ENCODE measurements around the gene RGS19.
A peak's percentile ranks its signal among the peaks of the same experiment; 100 is the strongest.

The RGS19 gene

DNA sequence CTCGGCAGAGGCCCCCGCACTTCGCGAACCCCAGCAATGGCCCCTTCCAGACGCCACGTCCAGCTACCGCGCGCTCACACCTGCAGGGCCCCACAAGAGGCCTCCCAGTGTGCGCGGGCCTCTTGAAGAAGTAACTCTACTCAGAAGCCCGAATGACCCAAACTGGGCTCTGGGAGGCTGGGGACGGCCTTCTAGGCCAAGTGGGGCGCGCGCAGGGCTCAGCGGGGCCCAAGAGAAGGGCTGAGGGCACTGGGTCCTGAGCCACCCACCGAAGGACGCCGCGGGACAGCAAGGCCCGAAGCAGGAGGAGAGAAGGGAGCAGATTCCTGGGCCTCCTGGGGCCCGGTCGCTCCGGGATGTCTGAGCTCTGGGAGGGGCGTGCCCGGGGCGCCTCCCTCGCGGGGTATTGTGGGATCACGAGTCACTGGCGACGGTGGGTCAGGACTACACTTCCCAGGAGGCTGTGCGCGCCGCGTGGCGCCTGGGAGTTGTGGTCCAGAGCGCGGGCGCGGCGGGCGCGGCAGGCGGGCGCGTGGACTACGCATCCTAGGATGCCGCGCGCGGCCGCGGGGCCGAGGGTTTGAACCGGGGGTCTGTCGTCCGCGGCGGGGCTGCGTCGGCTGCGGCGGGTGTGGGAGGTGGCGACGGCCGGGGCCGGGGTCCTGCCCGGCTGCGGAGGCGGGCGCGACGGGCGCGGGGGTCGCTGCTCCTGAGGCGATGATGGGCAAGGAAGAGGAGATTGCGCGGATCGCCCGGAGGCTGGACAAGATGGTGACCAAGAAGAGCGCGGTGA is 16.5 kb downstream of the RGS19 start, which contains the start of gene TCEA2:
Gene TCEA2, plus strand, starts transcription at position 603 of the 793 bp plus-strand sequence. Its CDS starts 115 bp downstream, at position 718.
- peak; percentile 92 to 94 for DNase-seq

DNA sequence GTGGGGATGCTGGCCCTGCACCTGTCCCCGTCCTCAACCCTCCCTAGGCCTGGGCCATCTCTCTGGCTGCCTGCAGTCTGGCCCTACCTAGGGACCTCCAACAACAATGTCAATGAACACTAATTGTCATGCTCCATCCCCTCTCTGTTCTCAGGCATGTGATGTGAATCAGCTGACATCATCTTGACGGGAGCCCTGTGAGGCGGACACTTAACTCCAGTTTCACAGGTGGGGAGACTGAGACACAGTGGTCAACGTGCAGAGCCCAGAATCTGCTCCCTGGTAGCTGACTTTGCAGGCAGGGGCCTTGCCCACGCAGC is 17.1 kb downstream of the RGS19 start:
- DNase-seq, result no peak

DNA sequence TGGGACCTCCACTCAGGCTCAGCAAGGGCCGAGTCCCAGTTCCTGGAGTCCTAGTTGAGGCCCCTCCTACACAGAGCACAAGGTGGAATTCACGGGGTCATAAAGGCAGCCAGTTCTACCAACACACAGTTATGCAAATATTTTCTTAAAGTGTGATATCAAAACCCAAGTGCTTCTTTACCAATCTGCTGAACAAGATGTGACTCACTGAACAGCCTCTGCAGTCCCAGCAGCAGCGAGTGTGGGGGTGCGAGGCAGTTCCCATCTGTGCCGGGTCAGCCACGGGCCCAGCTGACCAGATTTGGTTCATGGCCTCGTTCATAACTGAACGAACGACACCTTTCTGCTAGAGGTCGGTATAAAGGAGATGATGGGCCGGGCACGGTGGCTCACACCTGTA is 20.8 kb downstream of the RGS19 start:
- DNase-seq, result no peak

DNA sequence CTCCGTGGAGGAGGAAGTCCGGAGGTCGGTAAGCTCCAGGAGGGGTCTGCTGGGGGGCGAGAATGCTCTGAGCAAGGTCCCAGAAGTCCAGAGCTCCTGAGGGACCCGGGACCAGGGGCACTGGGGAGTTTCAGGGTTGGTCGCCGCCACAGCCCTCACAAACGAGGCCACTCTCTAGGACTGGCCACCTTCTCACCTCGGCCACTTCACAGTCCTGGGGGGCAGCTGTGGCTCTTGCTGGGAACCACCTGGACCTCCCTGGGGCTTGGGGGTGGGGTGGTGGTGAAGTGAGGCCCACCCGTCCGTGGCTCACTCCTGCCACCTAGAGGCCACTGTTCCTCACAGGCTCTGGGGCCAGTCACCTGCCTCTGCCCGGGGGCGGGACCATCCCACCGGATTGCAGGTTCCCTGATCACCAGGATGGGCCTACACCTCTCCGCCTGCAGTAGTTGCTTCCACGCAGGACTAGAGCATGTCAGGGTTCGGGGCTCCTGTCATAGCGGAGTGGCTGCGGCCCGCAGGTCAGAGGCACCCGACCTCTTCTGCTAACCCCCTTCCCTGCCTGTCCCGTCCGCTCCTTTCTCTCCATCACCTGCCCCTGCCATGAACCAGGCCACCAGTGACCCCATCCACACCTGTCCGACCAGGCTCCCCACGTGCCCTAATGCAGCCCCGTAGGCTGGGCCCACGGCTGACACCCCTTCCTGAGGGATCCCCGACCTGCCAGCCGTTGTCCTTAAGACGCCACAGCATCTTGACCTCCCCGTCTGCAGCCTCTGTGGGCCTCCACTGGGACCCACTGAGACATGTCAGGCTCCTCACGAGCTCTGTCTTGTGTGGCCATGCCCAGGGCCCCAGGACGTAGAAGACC is 21.5 kb downstream of the RGS19 start:
- peak; percentile 77 to 81 for DNase-seq

DNA sequence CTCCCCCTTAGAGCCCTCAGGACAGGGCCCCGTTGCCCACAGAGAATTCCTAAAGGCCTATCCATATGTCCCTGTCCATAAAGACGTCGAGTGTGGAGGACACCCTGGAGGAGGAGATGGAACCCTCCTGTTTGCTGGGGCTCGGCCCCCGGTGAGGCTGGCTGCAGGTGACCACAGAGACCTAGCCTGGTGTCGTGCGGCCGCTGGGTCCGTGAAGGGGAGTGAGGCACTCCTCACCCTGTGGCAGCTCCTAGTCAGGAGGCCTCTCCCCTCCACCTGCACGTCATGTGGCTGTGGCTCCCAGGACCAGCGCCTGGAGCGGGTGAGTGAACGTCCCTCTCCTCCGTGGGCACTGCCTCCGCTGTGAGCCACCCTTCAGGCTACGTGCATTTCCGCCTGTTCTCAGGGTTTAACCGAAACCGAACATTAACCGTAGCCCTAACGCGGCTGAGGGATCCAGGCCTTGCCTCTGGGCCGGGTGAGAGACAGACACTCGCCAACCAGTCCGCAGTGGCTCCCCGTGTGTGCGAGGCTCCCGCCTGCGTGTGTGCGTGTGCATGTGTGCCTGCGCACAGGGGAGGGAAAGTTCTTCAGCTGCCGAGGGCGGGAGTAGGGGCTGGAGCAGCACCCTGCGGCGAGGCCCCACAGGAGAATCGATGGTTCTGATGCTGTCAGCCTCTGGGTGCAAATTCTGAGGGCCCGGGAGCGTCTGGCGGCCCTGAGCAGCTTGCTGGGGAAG is 22.3 kb downstream of the RGS19 start:
- DNase-seq, result no peak

DNA sequence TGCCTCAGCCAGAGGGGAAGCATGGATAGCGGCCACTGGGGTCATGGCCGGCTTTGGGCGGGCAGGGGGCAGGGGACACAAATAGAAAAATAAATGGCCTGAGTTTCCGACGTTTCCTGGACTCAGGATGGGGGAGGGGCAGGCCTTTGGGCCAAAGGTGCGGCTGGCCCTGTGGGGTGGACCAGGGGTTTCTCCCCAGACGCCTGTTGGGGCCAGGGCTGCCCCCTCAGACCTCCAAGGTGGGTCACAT is 22.8 kb downstream of the RGS19 start:
- DNase-seq, result no peak

DNA sequence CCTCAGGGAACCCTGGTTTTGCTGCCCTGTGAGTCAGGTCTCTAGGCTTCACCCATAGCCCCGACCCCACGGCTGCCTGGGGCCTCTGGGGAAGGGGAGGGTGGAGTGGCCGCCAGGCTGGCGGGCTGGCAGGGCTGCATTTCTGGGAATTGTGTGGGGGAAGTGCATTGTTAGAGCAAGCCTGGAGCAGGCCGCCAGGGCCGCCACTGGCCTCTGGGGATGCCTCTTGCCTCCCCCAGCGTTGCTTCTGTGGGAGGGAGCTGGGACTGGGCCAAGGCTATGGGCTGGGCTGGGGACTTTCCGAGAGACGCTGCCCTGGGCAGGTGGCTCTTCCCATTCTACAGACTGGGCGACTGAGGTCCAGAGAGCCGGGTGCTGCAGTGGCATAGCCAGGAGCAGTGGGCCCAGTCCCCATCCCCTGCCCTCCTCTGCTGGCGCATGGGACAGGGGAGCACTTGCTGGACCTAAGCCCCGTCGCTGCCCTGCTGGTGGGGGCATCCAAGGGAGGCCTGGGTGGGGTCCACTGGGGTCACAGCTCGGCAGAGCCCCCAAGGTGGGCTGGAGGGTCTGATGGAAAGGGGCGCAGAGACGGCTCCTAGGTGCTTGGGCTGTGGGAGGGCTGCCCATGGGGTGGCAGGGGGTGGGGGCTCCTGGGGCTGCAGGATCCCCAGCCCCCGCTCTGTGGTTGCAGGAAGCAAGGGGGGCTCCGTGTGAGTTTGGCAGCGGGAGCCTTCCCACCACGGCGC is 23.3 kb downstream of the RGS19 start:
- DNase-seq, result no peak

DNA sequence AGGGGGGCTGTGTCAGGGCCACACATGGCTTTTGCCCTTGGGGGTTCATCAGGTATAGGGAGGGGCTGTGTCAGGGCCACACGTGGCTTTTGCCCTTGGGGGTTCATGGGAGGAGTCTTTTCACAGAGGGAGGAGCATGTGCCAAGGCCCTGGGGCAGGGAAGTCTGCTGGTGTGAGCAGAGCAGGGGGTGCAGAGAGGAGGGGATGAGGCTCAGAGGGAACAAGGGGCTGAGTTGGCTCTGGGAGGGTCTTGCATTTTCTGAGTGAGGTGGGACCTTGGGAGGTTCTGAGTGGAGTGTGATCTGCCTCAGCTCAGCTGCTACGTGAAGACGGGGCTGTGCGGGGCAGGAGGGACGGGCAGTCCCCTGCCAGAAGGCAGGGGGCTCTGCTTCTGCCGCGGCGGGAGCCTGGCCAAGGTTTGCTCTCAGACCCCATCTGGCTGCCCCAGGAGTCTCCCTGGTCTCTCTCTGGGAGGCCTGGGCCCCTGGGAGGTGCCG is 23.9 kb downstream of the RGS19 start:
- DNase-seq, result no peak

DNA sequence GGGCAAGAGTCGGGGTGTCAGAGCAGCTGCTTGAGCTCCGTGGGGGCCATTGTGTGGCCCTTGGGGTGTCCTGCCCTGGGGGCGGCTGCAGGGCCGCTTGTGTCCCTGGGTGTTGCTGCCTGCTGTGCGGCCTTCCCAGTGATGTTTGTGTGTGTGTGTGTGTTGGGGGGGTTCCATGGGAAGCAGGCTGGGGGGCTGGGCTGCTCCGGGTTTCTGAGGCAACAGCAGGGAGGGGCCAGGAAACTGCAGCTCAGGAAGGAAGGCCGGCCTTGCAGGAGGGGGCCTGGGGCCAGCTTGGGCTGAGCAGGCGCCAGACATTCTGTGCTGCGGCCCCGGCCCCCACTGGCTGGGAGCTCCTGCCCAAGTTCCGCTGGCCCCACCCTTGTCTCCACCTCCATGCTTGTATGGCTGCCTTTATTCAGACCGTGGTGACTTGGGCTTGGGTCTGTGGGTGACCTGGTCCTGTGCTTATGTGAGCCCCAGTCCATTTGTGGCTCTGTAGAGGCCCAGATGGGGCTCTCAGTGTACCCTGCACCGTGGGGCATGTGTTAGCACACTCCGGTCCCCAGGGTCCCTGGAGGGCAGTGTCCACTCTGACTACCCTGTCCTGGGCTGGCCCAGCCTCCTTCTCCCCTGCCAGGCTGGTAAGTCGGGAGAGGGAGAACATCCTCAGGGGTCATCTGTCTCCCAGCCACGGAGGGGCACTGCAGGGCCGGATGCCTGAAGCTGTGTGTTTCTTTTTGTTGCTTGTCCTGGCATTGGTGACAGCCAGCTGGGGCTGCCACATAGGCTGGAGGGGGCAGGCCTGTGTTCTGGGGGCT is 25.3 kb downstream of the RGS19 start:
- no peak for DNase-seq

DNA sequence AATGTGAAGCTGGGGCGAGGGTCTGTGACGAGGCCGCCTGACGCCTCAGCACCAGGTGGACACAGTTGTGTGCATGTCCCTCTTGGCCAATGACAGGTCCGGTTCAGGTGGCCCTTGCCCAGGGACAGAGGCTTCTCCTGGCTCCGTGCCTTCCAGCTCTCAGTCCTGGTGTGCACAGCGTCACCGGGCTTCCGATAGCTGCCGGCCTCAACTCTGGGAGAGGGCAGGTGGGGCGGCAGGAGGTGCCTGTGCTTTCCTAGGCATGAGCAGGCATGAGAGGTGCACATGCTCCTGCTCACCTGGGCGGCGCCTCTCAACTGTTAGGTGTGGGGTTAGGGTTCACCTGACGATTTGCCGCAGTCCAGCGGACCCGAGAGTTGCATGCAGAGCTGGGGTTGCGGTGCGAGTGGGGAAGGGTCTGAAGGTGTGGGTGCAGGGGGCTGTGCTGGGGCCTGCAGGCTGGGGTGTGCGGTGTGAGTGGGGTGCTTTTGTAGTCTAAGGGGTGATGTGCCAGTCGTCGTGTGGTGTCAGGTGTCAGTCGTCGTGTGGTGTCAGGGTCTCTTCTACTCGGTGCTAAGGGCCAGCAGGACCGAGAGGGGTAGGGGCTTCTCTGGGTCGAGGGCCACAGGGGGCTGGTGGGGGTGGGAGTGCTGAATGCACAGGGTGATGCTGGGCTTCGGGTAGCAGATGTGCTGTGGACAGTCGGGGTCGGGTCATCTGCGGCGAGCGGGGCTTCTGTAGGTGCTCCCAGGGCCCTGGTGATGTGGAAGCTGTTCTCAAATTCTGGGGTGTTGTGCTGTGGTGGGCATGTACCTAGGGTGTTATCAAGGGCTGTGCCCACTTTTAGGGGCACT is 26.1 kb downstream of the RGS19 start:
- no peak for DNase-seq

DNA sequence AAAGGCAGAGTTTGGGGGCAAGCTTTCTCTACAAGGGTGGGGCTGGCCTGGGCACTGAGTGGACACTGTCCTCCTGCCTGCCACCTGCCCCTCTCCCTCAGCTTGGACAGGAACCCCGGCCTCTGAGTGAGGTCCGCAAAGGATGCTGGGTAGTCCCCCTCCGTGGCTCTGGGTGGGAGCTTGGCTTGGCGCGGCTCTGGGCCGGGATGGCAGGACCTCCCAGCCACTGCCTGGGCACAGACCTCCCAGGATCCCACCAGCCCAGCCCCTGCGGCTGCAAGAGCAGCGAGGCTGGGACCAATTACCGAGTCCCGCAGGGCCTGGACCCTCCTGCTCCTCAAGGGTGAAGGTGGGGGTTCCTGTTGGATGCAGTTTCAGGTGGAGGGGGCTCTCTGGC is 27.0 kb downstream of the RGS19 start:
- DNase-seq, result no peak

DNA sequence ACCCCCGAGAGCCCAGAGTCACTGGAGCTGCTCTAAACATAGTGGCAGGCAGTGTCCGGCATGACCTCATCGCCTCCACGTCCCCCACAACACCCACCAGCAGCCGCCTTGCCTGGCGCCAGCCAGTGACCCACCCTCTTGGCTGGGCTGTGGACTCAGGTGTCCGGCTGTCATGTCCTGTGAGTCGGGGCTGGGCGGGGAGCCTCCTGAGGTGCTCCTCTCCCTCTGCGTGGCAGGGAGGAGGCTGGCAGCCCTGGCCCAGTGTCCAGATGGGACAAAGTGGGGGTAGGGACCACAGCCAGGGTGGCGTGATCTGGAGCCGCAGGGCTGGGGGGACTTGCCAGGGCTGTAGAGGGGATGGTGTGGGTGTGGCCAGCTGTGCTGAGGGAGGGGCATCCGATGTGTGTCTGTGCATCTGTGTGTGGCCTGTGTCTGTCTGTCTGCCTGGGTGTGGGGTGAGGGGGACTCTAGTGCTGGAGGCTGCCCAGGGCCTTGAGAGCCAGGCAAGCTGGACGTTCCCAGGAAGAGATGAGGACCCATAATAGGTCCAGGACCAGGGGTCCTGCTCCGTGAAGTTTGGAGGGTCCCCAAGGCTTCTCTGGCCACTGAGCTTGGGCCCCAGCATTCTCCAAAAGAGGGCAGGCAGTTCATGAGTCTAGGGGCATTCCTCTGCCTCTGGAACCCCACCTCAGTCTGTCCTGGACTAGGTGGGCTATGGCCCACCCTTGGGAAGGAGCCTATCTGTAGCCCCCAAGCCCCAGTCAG is 27.6 kb downstream of the RGS19 start:
- no peak for DNase-seq

DNA sequence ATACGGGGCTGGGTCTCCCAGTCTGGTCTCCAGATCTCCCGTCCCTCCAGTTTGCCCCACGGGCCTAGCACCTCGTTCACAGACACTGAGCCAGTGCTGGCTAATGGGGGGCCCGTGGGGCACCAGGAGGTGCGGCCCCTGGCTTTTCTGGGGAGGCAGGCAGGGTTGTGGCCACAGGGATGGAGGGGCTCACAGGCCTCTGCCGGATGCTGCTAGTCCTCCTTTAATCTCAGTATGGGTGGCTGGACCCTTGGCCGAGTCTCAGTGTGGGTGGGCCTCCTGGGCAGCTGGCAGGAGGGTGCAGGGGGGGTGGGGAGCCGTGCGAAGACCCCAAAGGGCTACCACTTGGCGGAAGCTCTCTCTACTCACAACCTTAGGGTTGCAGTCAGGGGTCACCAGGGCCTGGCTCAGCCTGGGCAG is 28.3 kb downstream of the RGS19 start:
- no peak for DNase-seq

DNA sequence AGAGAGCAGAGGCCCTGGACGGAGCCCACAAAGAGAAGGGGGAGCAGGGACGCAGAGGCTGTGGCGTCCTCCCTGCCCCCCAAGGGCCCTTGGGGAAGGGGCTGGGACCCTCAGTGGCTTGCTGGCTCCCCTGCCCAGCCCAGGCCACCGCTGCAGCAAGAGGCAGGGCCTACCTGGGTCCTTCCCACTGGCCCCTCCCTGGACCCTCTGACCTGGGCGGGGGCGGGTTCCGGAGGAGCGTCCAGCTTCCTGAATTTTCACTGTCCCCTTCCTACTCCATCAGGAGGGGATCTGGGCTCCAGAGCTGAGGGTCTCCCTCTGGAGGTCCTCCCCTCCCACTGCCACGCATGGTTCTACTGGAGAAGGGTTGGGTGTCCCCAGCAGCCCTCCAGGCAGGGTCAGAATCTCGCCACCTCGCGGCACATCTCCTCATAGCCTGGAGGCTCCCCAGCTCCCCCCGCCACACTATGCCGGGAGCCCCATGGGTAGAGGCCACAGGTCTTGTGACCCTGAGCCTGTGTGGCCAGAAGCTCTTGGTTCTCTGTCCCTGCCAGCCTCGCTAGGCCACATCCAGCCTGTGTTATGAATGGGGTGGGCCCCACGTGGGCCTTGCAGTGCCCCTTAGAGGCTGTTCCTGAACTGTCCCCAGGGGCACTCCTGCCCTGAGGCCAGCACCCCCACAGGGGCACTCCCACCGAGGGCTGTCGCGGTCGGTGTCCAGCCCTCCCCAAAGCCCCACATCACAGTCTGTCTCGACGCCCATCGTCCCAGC is 28.9 kb downstream of the RGS19 start:
- DNase-seq, result no peak

DNA sequence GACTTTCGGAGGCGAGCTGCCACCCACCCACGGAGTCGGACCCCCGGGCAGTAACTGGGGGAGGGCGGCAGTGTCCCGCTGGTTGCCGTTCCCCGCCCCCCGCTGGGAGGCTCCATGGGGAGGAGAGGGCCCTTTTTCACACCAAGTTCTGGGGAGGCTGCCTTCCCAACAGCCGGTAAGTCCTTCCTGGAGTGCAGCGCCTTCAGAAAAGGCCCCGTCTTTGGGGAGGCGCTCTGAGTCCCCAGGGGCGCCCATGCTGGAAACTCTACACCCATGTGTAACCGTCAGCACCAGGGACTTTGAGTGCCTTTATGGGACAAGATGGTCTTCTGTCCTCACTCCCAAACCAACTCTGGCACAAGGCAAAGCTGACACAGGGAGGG is 29.4 kb downstream of the RGS19 start:
- no peak for DNase-seq

DNA sequence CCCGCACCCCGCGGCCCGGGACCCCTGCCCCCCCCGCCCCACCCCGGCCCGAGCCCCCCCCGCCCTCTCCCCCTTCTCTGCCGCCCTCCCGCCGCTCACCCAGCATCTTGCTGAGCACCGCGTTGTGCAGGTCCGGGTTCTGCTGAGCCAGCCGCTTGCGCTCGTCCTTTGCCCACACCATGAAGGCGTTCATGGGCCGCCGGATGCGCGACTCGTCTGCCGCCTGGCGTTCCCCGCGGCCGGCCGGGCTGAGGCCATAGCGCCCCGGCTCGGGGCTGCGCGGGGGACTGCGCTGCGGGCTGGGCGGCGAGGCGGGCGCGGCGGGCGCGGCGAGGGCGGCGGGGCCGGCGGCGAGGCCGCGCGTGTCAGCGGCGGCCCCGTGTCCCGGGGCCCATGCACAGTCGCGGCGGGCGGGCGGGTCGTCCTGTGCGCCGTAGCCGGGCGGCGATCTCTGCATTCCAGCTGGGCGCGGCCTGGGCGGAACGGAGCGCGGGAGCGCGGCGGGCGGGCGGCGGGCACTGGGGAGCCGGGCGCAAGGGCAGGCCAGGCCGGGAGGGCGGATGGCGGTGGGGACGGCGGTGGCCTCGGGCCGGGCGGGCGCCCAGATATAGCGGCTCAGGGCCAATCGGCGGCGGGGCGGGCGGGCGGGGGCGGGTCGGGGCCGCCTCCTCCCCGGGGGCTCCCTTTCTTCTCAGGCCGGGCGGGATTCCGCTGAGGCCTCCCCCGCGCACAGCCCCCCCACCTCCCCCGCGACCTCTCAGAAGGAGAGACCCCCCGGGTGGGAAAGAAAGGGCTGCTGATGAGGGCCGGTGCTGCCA is 30.0 kb downstream of the RGS19 start, which contains the start of gene SOX18:
Gene SOX18, minus strand, starts transcription at position 580 of the 818 bp plus-strand sequence. Its CDS starts 123 bp downstream, at position 457.
- peak in 1 of 2 donors; percentile 37 for DNase-seq

DNA sequence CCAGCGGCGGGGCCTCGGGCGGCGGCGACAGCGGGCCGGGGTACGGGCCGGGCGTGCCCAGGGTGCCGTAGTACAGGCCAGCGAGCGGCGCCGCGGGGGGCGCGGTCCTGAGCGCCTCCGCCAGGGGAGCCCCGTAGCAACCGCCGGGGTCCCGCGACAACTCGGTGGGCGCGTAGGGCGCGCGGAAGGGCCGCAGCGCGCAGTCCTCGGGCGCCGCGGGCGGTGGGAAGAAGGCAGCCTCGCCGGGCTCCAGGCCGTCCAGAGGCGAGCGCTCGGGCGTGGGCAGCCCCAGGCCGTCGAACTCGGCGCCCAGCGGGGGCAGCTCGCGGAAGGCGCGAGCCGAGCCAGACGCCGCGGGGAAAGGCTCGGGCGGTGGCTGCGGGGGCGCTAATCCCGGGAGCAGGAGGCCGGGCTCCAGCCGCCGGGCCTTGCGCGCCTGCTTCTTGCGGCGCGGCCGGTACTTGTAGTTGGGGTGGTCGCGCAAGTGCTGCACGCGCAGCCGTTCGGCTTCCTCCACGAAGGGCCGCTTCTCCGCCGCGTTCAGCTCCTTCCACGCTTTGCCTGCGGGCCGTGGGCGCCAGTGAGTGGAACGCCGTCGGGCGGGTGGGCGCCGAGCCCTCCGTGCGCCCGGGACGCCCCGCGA is 30.8 kb downstream of the RGS19 start:
- no peak for DNase-seq

DNA sequence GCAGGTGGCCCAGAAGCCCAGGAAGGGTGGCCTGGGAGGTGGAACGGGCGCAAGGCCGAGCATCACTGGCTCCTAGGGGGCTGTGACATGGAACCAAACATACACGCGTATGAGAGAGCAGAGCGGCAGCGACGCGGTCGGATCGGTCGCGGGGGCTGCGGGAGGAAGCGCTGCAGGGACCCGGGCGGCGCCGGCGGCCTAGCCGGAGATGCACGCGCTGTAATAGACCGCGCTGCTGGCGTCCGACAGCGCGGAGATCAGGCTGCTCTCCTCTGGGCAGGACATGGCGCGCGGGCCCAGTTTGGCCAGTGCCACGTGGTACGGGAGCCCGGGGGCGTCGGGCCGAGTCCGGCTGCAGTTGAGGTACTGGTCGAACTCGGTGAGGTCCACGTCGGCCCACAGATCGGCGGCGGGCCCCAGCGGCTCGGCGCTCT is 31.3 kb downstream of the RGS19 start:
- no peak for DNase-seq

All from CD4-positive, alpha-beta T cell treated with Interferon alpha-2 for 1 hour (primary cell).